ENCODE results near the gene CELF1.

CELF1 gene

GRCh38 chr11:47443028-47443700 is 109.8 kb downstream of the CELF1 start:
- no peak for FAIRE-seq

- no peak for FAIRE-seq
These were observed 110.4 kb downstream of the CELF1 start for GRCh38 chr11:47442514-47442913.

- no peak for FAIRE-seq
These were observed 111.5 kb downstream of the CELF1 start for GRCh38 chr11:47441421-47441820.

- FAIRE-seq, result no peak
These were observed 112.9 kb downstream of the CELF1 start for GRCh38 chr11:47440054-47440476.

GRCh38 chr11:47438721-47439120 is 114.2 kb downstream of the CELF1 start:
- no peak for FAIRE-seq

- no peak for FAIRE-seq
These were observed 115.0 kb downstream of the CELF1 start for GRCh38 chr11:47437746-47438418.

- FAIRE-seq, result no peak
These were observed 115.7 kb downstream of the CELF1 start for GRCh38 chr11:47437218-47437745.

GRCh38 chr11:47436726-47437125 is 116.2 kb downstream of the CELF1 start:
- FAIRE-seq, result no peak

- no peak for FAIRE-seq
These were observed 117.2 kb downstream of the CELF1 start for GRCh38 chr11:47435687-47436086.

GRCh38 chr11:47434011-47434786 is 118.7 kb downstream of the CELF1 start:
- no peak for FAIRE-seq

- FAIRE-seq, result no peak
These were observed 119.8 kb downstream of the CELF1 start for GRCh38 chr11:47433157-47433556.

GRCh38 chr11:47431356-47432083 is 121.4 kb downstream of the CELF1 start:
- no peak for FAIRE-seq

GRCh38 chr11:47430524-47430923 is 122.4 kb downstream of the CELF1 start:
- FAIRE-seq, result no peak

GRCh38 chr11:47426062-47426956 is 126.6 kb downstream of the CELF1 start, which contains the start of gene PSMC3:
TSS of gene PSMC3 (minus strand) at chr11:47426439. CDS start at chr11:47426279, 160 bp downstream.
- peak; percentile 81 for FAIRE-seq

GRCh38 chr11:47425611-47426010 is 127.3 kb downstream of the CELF1 start:
- no peak for FAIRE-seq

GRCh38 chr11:47418454-47419259 is 134.3 kb downstream of the CELF1 start:
- FAIRE-seq, result no peak

GRCh38 chr11:47417712-47418111 is 135.2 kb downstream of the CELF1 start:
- no peak for FAIRE-seq

GRCh38 chr11:47415949-47416472 is 136.9 kb downstream of the CELF1 start:
- FAIRE-seq, result no peak
